Activated CD8-positive, alpha-beta T cell treated with anti-CD3 and anti-CD28 coated beads, Interleukin-2, amount 10 ng/mL, durations not matched to agents 7 days and 5 days (primary cell): ENCODE measurements around the gene ZNF350. TPM values are rescaled to one million over a fixed set of nuclear protein-coding genes. Genes with fewer than 3 reads are reported as not detected.
A peak's percentile ranks its signal among the peaks of the same experiment; 100 is the strongest.
"Not testable (repeated sequence)": the region's sequence is repeated elsewhere in the genome, so short reads cannot be mapped to it uniquely, and the experiment has no call there.

Experiments
- ATAC-seq: fragments of 150-1000 bp; cut with Tn5 transposase; one replicate; pipeline ENCODE4 v1.10.0; 2021; ENCODE audit warnings: moderate library complexity
- CTCF ChIA-PET: fragments of 350-600 bp; sonication (Branson Sonifier 250); formaldehyde crosslinking; loops from one replicate; lab custom pipeline; 2021; ENCODE audit warnings: antibody characterized with exemption; lab: Charles Lee
- POLR2A ChIA-PET: fragments of 350-600 bp; sonication (Branson Sonifier 250); formaldehyde crosslinking; loops from one replicate; lab custom pipeline; 2021; ENCODE audit warnings: antibody characterized with exemption; lab: Charles Lee
- DNase-seq: peaks from one replicate; pipeline ENCODE4 v3.0.0-alpha.2; 2020
- H3K27ac Mint-ChIP-seq: one replicate; pipeline ENCODE4 v1.8.0; 2021; ENCODE audit warnings: mild to moderate bottlenecking, mixed read lengths
- H3K27me3 Mint-ChIP-seq: one replicate; pipeline ENCODE4 v1.8.0; 2021; ENCODE audit warnings: low read depth, mixed read lengths
- H3K36me3 Mint-ChIP-seq: one replicate; pipeline ENCODE4 v1.8.0; 2021; ENCODE audit warnings: low read depth, mixed read lengths
- H3K4me1 Mint-ChIP-seq: one replicate; pipeline ENCODE4 v1.8.0; 2021; ENCODE audit warnings: low read depth, mixed read lengths
- H3K4me3 Mint-ChIP-seq: one replicate; pipeline ENCODE4 v1.8.0; 2021; ENCODE audit warnings: mild to moderate bottlenecking, mixed read lengths
- H3K9me3 Mint-ChIP-seq: one replicate; pipeline ENCODE4 v1.8.0; 2022; ENCODE audit warnings: mixed read lengths; ENCODE audit not compliant: insufficient read depth
- total RNA-seq, 2 experiments: library from RNA; stranded (reverse); gene quantifications; one replicate each; pipeline ENCODE4 v1.2.3, GENCODE V29; 2021

Gene ZNF350
- total RNA-seq: 10 to 100 TPM; 11.8 to 13.7 TPM

- ChIA-PET CTCF (no interaction called here), POLR2A (interaction anchor here (1.6 kb wide), 1 partner anchor 21 kb away, joined by 5 read pairs; the partner anchor contains the start of gene ZNF615)
- Mint-ChIP-seq H3K27me3 (no peaks in the 10 kb centered on the region), H3K9me3 (peaks cover 49% of the 10 kb centered on the region), H3K36me3 (peaks cover 58% of the 10 kb centered on the region), H3K4me3 (peak within 1 kb of the TSS; percentile 94), H3K27ac (peak within 1 kb of the TSS; percentile 94), H3K4me1 (peaks cover 14% of the 10 kb centered on the region)
- peak; percentile 98 for ATAC-seq
- DNase-seq: peak; percentile 95
Measured at GRCh38 chr19:51986309-51987291, at the start of gene ZNF350. ZNF350 (minus strand) TSS chr19:51986840; CDS start chr19:51974360, 12,480 bp downstream.

GRCh38 chr19:52034051-52034728 lies 47.5 kb upstream of the ZNF350 start:
- peaks cover 70% of the 10 kb centered on the region for H3K9me3 Mint-ChIP-seq
- no peaks in the 10 kb centered on the region for H3K4me1 Mint-ChIP-seq
- ATAC-seq (no peak), DNase-seq (no peak)
- ChIA-PET POLR2A (no interaction called here), CTCF (no interaction called here)
- H3K36me3 Mint-ChIP-seq: peaks cover 91% of the 10 kb centered on the region
- no peaks in the 10 kb centered on the region for H3K27me3 Mint-ChIP-seq
- H3K27ac Mint-ChIP-seq: no peak overlapping the region
- H3K4me3 Mint-ChIP-seq: no peak overlapping the region

GRCh38 chr19:52028780-52029123 lies 42.1 kb upstream of the ZNF350 start:
- peaks cover 60% of the 10 kb centered on the region for H3K9me3 Mint-ChIP-seq
- H3K27me3 Mint-ChIP-seq: no peaks in the 10 kb centered on the region
- H3K4me3 Mint-ChIP-seq: peak overlapping the region; percentile 77
- H3K4me1 Mint-ChIP-seq: peaks cover 15% of the 10 kb centered on the region
- ATAC-seq (peak; percentile 29), DNase-seq (no peak)
- peak overlapping the region; percentile 95 for H3K27ac Mint-ChIP-seq
- H3K36me3 Mint-ChIP-seq: peaks cover 80% of the 10 kb centered on the region
- POLR2A ChIA-PET: interaction anchor here (1.0 to 1.3 kb wide), 4 partner anchors 20 to 502 kb away, joined by 3 to 10 read pairs (median 5); partner anchors contain the start of genes PPP2R1A, ZNF432 and ZNF615
- CTCF ChIA-PET: no interaction called here

- H3K27me3 Mint-ChIP-seq: no peaks in the 10 kb centered on the region
- CTCF ChIA-PET: no interaction called here
- H3K4me1 Mint-ChIP-seq: peaks cover 15% of the 10 kb centered on the region
- POLR2A ChIA-PET: interaction anchor here (1.0 to 1.3 kb wide), 4 partner anchors 20 to 503 kb away, joined by 3 to 10 read pairs (median 5); partner anchors contain the start of genes PPP2R1A, ZNF432 and ZNF615
- DNase-seq: peak; percentile 90
- H3K4me3 Mint-ChIP-seq: peak within 1 kb of the TSS; percentile 77
- H3K27ac Mint-ChIP-seq: peak within 1 kb of the TSS; percentile 95
- peak; percentile 96 for ATAC-seq
- H3K9me3 Mint-ChIP-seq: peaks cover 59% of the 10 kb centered on the region
- H3K36me3 Mint-ChIP-seq: peaks cover 80% of the 10 kb centered on the region
Measured at GRCh38 chr19:52028027-52028779, 41.6 kb upstream of the ZNF350 start, which contains the start of gene ZNF614. ZNF614 (minus strand) TSS chr19:52028379; CDS start chr19:52025745, 2,634 bp downstream.

GRCh38 chr19:52026255-52026990 lies 39.8 kb upstream of the ZNF350 start:
- ATAC-seq, DNase-seq, CTCF ChIA-PET, H3K4me3 Mint-ChIP-seq, H3K27ac Mint-ChIP-seq, POLR2A ChIA-PET, H3K27me3 Mint-ChIP-seq: not testable (repeated sequence)
- Mint-ChIP-seq H3K36me3 (peaks cover 80% of the 10 kb centered on the region), H3K4me1 (peaks cover 15% of the 10 kb centered on the region), H3K9me3 (peaks cover 53% of the 10 kb centered on the region)

GRCh38 chr19:52024478-52024877 lies 37.8 kb upstream of the ZNF350 start:
- Mint-ChIP-seq H3K36me3 (peaks cover 82% of the 10 kb centered on the region), H3K4me1 (peaks cover 15% of the 10 kb centered on the region), H3K9me3 (peaks cover 58% of the 10 kb centered on the region)
- POLR2A ChIA-PET, H3K4me3 Mint-ChIP-seq, DNase-seq, CTCF ChIA-PET, H3K27me3 Mint-ChIP-seq, ATAC-seq, H3K27ac Mint-ChIP-seq: not testable (repeated sequence)

GRCh38 chr19:52022193-52022592 lies 35.6 kb upstream of the ZNF350 start:
- DNase-seq: no peak
- Mint-ChIP-seq H3K27ac (no peak overlapping the region), H3K4me3 (no peak overlapping the region), H3K36me3 (peaks cover 96% of the 10 kb centered on the region), H3K9me3 (peaks cover 69% of the 10 kb centered on the region), H3K27me3 (no peaks in the 10 kb centered on the region), H3K4me1 (peaks cover 6% of the 10 kb centered on the region)
- CTCF ChIA-PET: no interaction called here
- POLR2A ChIA-PET: no interaction called here
- no peak for ATAC-seq

- CTCF ChIA-PET: no interaction called here
- no peaks in the 10 kb centered on the region for H3K27me3 Mint-ChIP-seq
- no peaks in the 10 kb centered on the region for H3K4me1 Mint-ChIP-seq
- no peak for DNase-seq
- H3K36me3 Mint-ChIP-seq: peaks cover 96% of the 10 kb centered on the region
- H3K27ac Mint-ChIP-seq: no peak overlapping the region
- no peak for ATAC-seq
- H3K4me3 Mint-ChIP-seq: no peak overlapping the region
- POLR2A ChIA-PET: no interaction called here
- peaks cover 72% of the 10 kb centered on the region for H3K9me3 Mint-ChIP-seq
Measured at GRCh38 chr19:52020506-52020905, 33.9 kb upstream of the ZNF350 start.

GRCh38 chr19:52010674-52011073 lies 24.0 kb upstream of the ZNF350 start:
- ChIA-PET POLR2A (no interaction called here), CTCF (no interaction called here)
- no peak overlapping the region for H3K27ac Mint-ChIP-seq

GRCh38 chr19:52007806-52008557 lies 21.3 kb upstream of the ZNF350 start, which contains the start of gene ZNF615:
ZNF615 (minus strand) TSS chr19:52008211; CDS start chr19:52003711, 4,500 bp downstream.
- Mint-ChIP-seq H3K4me3 (peak within 1 kb of the TSS; percentile 93), H3K27ac (peak within 1 kb of the TSS; percentile 97), H3K36me3 (peaks cover 69% of the 10 kb centered on the region), H3K27me3 (no peaks in the 10 kb centered on the region), H3K4me1 (peaks cover 17% of the 10 kb centered on the region), H3K9me3 (peaks cover 47% of the 10 kb centered on the region)
- ATAC-seq: peak; percentile 97
- POLR2A ChIA-PET: interaction anchor here (0.6 to 1.6 kb wide), 4 partner anchors 20 to 40 kb away, joined by 3 to 7 read pairs (median 5); partner anchors contain the start of genes ZNF350, ZNF432 and ZNF614
- CTCF ChIA-PET: no interaction called here
- peak; percentile 90 for DNase-seq

More at GRCh38 chr19:52010674-52011073, 24.0 kb upstream of the ZNF350 start:
- Mint-ChIP-seq H3K27me3 (no peaks in the 10 kb centered on the region), H3K36me3 (peaks cover 64% of the 10 kb centered on the region), H3K4me3 (no peak overlapping the region), H3K9me3 (peaks cover 49% of the 10 kb centered on the region), H3K4me1 (peaks cover 17% of the 10 kb centered on the region)
- DNase-seq (no peak), ATAC-seq (no peak)
